ENCODE measurements around the gene GCSAML.
A peak's percentile ranks its signal among the peaks of the same experiment; 100 is the strongest.

DNA sequence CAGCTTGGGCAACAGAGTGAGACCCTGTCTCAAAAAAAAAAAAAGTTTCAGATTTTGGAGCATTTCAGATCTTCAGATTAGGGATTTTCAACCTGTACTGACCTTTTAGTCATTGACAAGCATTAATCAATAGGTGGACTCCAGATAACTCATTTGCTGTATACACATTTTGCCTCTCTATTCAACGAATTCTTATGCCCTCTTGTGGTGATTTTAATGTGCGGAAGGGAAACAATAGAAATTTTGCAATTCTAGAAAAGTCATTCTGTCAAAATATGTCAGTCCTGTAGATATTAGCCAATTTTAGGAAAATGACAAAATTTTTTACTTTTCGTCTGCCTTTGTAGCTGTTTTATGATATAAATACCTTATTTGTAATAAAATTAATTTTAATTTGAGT is 27.6 kb downstream of the GCSAML start:
- no peak for TF ChIP-seq CREB1 (CRISPR knock-in tag; IDR thresholded peaks at IDR 0.05; ENCODE audit: low read depth)
- TF ChIP-seq, protein P1, sequence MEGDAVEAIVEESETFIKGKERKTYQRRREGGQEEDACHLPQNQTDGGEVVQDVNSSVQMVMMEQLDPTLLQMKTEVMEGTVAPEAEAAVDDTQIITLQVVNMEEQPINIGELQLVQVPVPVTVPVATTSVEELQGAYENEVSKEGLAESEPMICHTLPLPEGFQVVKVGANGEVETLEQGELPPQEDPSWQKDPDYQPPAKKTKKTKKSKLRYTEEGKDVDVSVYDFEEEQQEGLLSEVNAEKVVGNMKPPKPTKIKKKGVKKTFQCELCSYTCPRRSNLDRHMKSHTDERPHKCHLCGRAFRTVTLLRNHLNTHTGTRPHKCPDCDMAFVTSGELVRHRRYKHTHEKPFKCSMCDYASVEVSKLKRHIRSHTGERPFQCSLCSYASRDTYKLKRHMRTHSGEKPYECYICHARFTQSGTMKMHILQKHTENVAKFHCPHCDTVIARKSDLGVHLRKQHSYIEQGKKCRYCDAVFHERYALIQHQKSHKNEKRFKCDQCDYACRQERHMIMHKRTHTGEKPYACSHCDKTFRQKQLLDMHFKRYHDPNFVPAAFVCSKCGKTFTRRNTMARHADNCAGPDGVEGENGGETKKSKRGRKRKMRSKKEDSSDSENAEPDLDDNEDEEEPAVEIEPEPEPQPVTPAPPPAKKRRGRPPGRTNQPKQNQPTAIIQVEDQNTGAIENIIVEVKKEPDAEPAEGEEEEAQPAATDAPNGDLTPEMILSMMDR (conservative IDR thresholded peaks at IDR 0.05; ENCODE audit: low read depth in 2 of 2), result peak; percentile 60 to 69
- TF ChIP-seq POLR2AphosphoS5 (IDR thresholded peaks at IDR 0.05; ENCODE audit: low read depth), result no peak
